ENCODE measurements around the gene GLIS1. TPM values are rescaled to one million over a fixed set of nuclear protein-coding genes. Genes with fewer than 3 reads are reported as not detected.

GLIS1 gene
- total RNA-seq, 1 experiment from 2014 or later: 0.39 TPM

- H3K9me2 ChIP-seq (ENCODE audit: insufficient read depth): no peaks in the 10 kb centered on the region
- TF ChIP-seq FOSL1 (IDR thresholded peaks at IDR 0.05; ENCODE audit: low read depth) (no peak), ATF3 (IDR thresholded peaks at IDR 0.05) (no peak), POLR2A (IDR thresholded peaks at IDR 0.05; ENCODE audit: borderline replicate concordance, extremely low read depth, insufficient read depth, insufficient read length) (no peak), EZH2 (IDR thresholded peaks at IDR 0.05) (no peak), SIN3A (IDR thresholded peaks at IDR 0.05; ENCODE audit: low read depth) (no peak), ZBTB33 (IDR thresholded peaks at IDR 0.05; ENCODE audit: extremely low read depth, insufficient replicate concordance, low read length) (no peak), SP1 (IDR thresholded peaks at IDR 0.05; ENCODE audit: low read depth) (no peak), CTCF (IDR thresholded peaks at IDR 0.05 in 2 of 3, conservative IDR thresholded peaks at IDR 0.05 in 1 of 3; ENCODE audit: borderline replicate concordance in 1 of 3, insufficient read depth in 1 of 3, low read depth in 2 of 3, low read length in 2 of 3) (no peak), CBX3 (IDR thresholded peaks at IDR 0.05; ENCODE audit: low read depth) (no peak), MAX (IDR thresholded peaks at IDR 0.05) (no peak), SRF (IDR thresholded peaks at IDR 0.05; ENCODE audit: low read depth) (no peak), EZH2phosphoT487 (IDR thresholded peaks at IDR 0.05; ENCODE audit: borderline replicate concordance) (no peak), TCF7L2 (IDR thresholded peaks at IDR 0.05; ENCODE audit: borderline replicate concordance, extremely low read depth, insufficient read depth, insufficient read length) (no peak), RAD21 (IDR thresholded peaks at IDR 0.05; ENCODE audit: low read depth) (no peak)
- ATAC-seq: no peak
- H3K27ac ChIP-seq (ENCODE audit: low read depth, low read length): no peak overlapping the region
- no TSS peak for BruUV-seq (replicated peaks)
- ChIA-PET CTCF (no interaction called here), RAD21 (ENCODE audit: low non-redundant PET in 1 of 2, low total read pairs in 2 of 2, uncharacterized antibody in 2 of 2, unreplicated experiment in 2 of 2) (no interaction called here), POLR2A (no interaction called here)
- no peak overlapping the region for H3K9ac ChIP-seq (ENCODE audit: low read length)
- no peaks in the 10 kb centered on the region for H3K9me3 ChIP-seq (ENCODE audit: control insufficient read depth in 1 of 2, insufficient read depth in 1 of 2, low read depth in 1 of 2, low read length in 2 of 2)
- no peak overlapping the region for H2AFZ ChIP-seq (ENCODE audit: low read depth, low read length, poor library complexity, severe bottlenecking)
- no peak overlapping the region for H3K4me2 ChIP-seq (ENCODE audit: low read length)
- H3K36me3 ChIP-seq (ENCODE audit: control insufficient read depth in 1 of 2, insufficient read depth in 2 of 2, low read length in 2 of 2): no peaks in the 10 kb centered on the region
- no peak overlapping the region for H3K4me3 ChIP-seq (replicated peaks in 1 of 2; ENCODE audit: low read depth in 1 of 2, low read length in 2 of 2)
- peaks cover 9 to 10% of the 10 kb centered on the region in 2 experiments for H3K4me1 ChIP-seq (ENCODE audit: control insufficient read depth in 1 of 2, insufficient read depth in 2 of 2, low read length in 2 of 2)
- no peak for DNase-seq (ENCODE audit: low read depth, low spot score)
- no peaks in the 10 kb centered on the region for H4K20me1 ChIP-seq (ENCODE audit: insufficient read depth)
- H3K79me2 ChIP-seq (ENCODE audit: insufficient read depth, low read length): no peaks in the 10 kb centered on the region
- no peaks in the 10 kb centered on the region for H3K27me3 ChIP-seq (ENCODE audit: insufficient read depth, low read length)
- intact Hi-C loops (cut with micrococcal nuclease): no loop called here
These were observed 164.3 kb downstream of the GLIS1 start for GRCh38 chr1:53574621-53575020.
